T-cell (primary cell): ENCODE results near the gene CHFR. TPM values are rescaled to one million over a fixed set of nuclear protein-coding genes. Genes with fewer than 3 reads are reported as not detected.
"Not testable (repeated sequence)": the region's sequence is repeated elsewhere in the genome, so short reads cannot be mapped to it uniquely, and the experiment has no call there.

Experiments
- ATAC-seq, 4 experiments: fragments of 200-7000 bp in 3 of 4; fragments of 150-1000 bp in 1 of 4; cut with Tn5 transposase; replicated peaks in 1 of 4; 1 replicate in 3 of 4; 2 replicates in 1 of 4; pipeline ENCODE4 v1.10.0; 2021; ENCODE audit warnings: moderate library complexity in 3 of 4, mild to moderate bottlenecking in 2 of 4, moderate number of reproducible peaks in 1 of 4
- CTCF ChIA-PET, 2 donors: fragments of 300-600 bp; sonication (Branson Sonifier 250); formaldehyde crosslinking; loops; one replicate each; lab custom pipeline; 2022; ENCODE audit warnings: antibody characterized with exemption in 2 of 2; lab: Charles Lee
- POLR2A ChIA-PET, 2 donors: fragments of 300-600 bp; sonication (Branson Sonifier 250); formaldehyde crosslinking; loops; one replicate each; lab custom pipeline; 2022; ENCODE audit warnings: antibody characterized with exemption in 2 of 2; lab: Charles Lee
- DNase-seq, 35 experiments: peaks; one replicate each; pipeline versions ENCODE4 v3.0.0 to v3.0.0-alpha.2; 2013 to 2023
- H3K27ac ChIP-seq: one replicate; pipeline ENCODE4 v1.5.1; 2013; ENCODE audit warnings: low read length
- H3K27me3 ChIP-seq, 2 experiments: replicated peaks in 1 of 2; 1 replicate in 1 of 2; 2 replicates in 1 of 2; pipeline versions ENCODE4 v1.6.1 to v1.7.0; 2013; ENCODE audit warnings: low read length in 1 of 2, mixed read lengths in 1 of 2; ENCODE audit not compliant: control insufficient read depth in 2 of 2, insufficient read depth in 2 of 2; ENCODE audit errors: extremely low read depth in 1 of 2
- H3K36me3 ChIP-seq, 2 donors: 1 replicate in 1 of 2; 2 replicates in 1 of 2; pipeline versions ENCODE4 v1.6.1 to v1.7.0; 2013; ENCODE audit warnings: low read length in 1 of 2; ENCODE audit not compliant: control insufficient read depth in 2 of 2, insufficient read depth in 1 of 2; ENCODE audit errors: extremely low read depth in 1 of 2
- H3K4me1 ChIP-seq, 2 experiments: 1 replicate in 1 of 2; 2 replicates in 1 of 2; pipeline versions ENCODE4 v1.6.1 to v1.7.0; 2013; ENCODE audit warnings: low read length in 2 of 2, mixed read lengths in 1 of 2; ENCODE audit not compliant: insufficient read depth in 2 of 2, control insufficient read depth in 1 of 2; ENCODE audit errors: extremely low read depth in 1 of 2
- H3K4me3 ChIP-seq, 2 donors: 1 replicate in 1 of 2; 2 replicates in 1 of 2; pipeline versions ENCODE4 v1.5.1 to v1.7.0; 2013; ENCODE audit warnings: mild to moderate bottlenecking in 2 of 2, low read length in 1 of 2, moderate library complexity in 1 of 2; ENCODE audit not compliant: control insufficient read depth in 1 of 2; ENCODE audit errors: extremely low read depth in 1 of 2
- H3K9me3 ChIP-seq: 2 replicates; pipeline ENCODE4 v1.7.0; 2013
- H3K27ac Mint-ChIP-seq, 2 donors: one replicate each; pipeline ENCODE4 v1.8.0; 2020 to 2021; ENCODE audit warnings: mild to moderate bottlenecking in 2 of 2, mixed read lengths in 2 of 2
- H3K27me3 Mint-ChIP-seq, 2 donors: one replicate each; pipeline ENCODE4 v1.8.0; 2021 to 2022; ENCODE audit warnings: mixed read lengths in 2 of 2
- H3K36me3 Mint-ChIP-seq: one replicate; pipeline ENCODE4 v1.8.0; 2021; ENCODE audit warnings: mixed read lengths
- H3K4me1 Mint-ChIP-seq, 3 donors: one replicate each; pipeline ENCODE4 v1.8.0; 2020 to 2022; ENCODE audit warnings: mixed read lengths in 3 of 3, mild to moderate bottlenecking in 1 of 3
- H3K4me3 Mint-ChIP-seq, 3 donors: one replicate each; pipeline ENCODE4 v1.8.0; 2020 to 2022; ENCODE audit warnings: mild to moderate bottlenecking in 3 of 3, mixed read lengths in 3 of 3, moderate library complexity in 3 of 3
- H3K9me3 Mint-ChIP-seq, 3 donors: one replicate each; pipeline ENCODE4 v1.8.0; 2020 to 2022; ENCODE audit warnings: mixed read lengths in 3 of 3
- WGBS: methylation state at CpG from one replicate; pipeline ENCODE4 v1.1.5; 2013; ENCODE audit warnings: missing lambda C conversion rate; ENCODE audit not compliant: insufficient coverage; 5-methylcytosine and 5-hydroxymethylcytosine counted together
- total RNA-seq, 35 experiments: library from RNA in 6 of 35; stranded (reverse) in 6 of 35; fragments of 120-200 nt in 1 of 35; gene quantifications; one replicate each; pipeline versions ENCODE4 v1.2.1 to v1.2.4 and lab custom pipeline; 2013 to 2026

Gene CHFR
- total RNA-seq, 5 donors from 2014 or later (not counting 1 experiment from before 2014, with no cell fraction given), result 84.2 to 107 (median 86.0) TPM

GRCh38 chr12:132850291-132850690 lies 37.1 kb downstream of the CHFR start:
- Mint-ChIP-seq H3K27me3 (no peaks in the 10 kb centered on the region), H3K4me1 (peaks cover 0 to 10% (median 6%) of the 10 kb centered on the region in 3 donors), H3K36me3 (peaks cover 48% of the 10 kb centered on the region), H3K9me3 (no peaks in the 10 kb centered on the region), H3K27ac (no peak overlapping the region), H3K4me3 (no peak overlapping the region)
- no peaks in the 10 kb centered on the region for H3K27me3 ChIP-seq
- H3K4me1 ChIP-seq, result peaks cover 7 to 20% of the 10 kb centered on the region in 2 experiments
- ChIA-PET CTCF (no interaction called here), POLR2A (no interaction called here)
- H3K36me3 ChIP-seq, result peaks cover 24 to 76% of the 10 kb centered on the region in 2 donors
- no peaks in the 10 kb centered on the region for H3K9me3 ChIP-seq
- no peak overlapping the region for H3K27ac ChIP-seq
- DNase-seq (no peak), ATAC-seq (no peak)
- 94% methylated on average over 12 of the region's 16 CpGs for WGBS
- H3K4me3 ChIP-seq, result no peak overlapping the region

DNA sequence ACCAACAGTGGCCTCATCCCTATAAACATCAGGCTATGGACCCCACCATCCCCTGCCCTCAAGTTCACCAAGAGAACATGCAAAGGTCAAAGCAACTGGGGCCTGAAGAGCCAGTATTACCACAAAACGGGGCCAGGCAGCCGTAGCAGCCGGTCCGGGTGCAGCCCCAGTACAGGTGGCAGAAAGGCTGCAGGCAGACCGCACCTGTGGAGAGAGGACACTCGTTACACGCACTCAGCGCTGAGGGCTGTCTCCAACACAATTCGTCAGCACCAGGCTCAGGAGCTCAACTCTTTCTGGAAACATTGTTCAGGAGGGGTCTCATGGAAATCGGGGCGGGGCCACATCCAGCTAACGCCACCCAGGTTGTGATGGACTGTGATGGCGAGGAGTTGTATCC lies 38.9 kb downstream of the CHFR start:
- Mint-ChIP-seq H3K4me1 (peaks cover 0 to 10% (median 6%) of the 10 kb centered on the region in 3 donors), H3K27me3 (no peaks in the 10 kb centered on the region), H3K9me3 (no peaks in the 10 kb centered on the region), H3K4me3 (peak overlapping the region in 1 of 3 donors; percentile 55), H3K36me3 (peaks cover 45% of the 10 kb centered on the region), H3K27ac (peak overlapping the region in 1 of 2 donors; percentile 64)
- DNase-seq, result no peak
- peaks cover 24 to 77% of the 10 kb centered on the region in 2 donors for H3K36me3 ChIP-seq
- 96% methylated on average over 12 of the region's 13 CpGs for WGBS
- H3K4me3 ChIP-seq, result no peak overlapping the region
- ChIA-PET POLR2A (no interaction called here), CTCF (no interaction called here)
- no peaks in the 10 kb centered on the region for H3K9me3 ChIP-seq
- no peak for ATAC-seq
- peaks cover 7 to 20% of the 10 kb centered on the region in 2 experiments for H3K4me1 ChIP-seq
- no peaks in the 10 kb centered on the region for H3K27me3 ChIP-seq
- no peak overlapping the region for H3K27ac ChIP-seq

GRCh38 chr12:132847363-132848356 lies 39.7 kb downstream of the CHFR start:
- Histone ChIP-seq H3K27me3 (no peaks in the 10 kb centered on the region), H3K9me3 (no peaks in the 10 kb centered on the region), H3K4me3 (no peak overlapping the region), H3K4me1 (peaks cover 7 to 20% of the 10 kb centered on the region in 2 experiments), H3K27ac (no peak overlapping the region), H3K36me3 (peaks cover 21 to 77% of the 10 kb centered on the region in 2 donors)
- Mint-ChIP-seq H3K36me3 (peaks cover 45% of the 10 kb centered on the region), H3K4me1 (peaks cover 0 to 10% (median 6%) of the 10 kb centered on the region in 3 donors), H3K9me3 (no peaks in the 10 kb centered on the region), H3K4me3 (peak overlapping the region in 1 of 3 donors; percentile 55), H3K27ac (peak overlapping the region; percentile 72 to 80), H3K27me3 (no peaks in the 10 kb centered on the region)
- peak in 25 of 35 experiments; percentile 6 to 64 (median 31) for DNase-seq
- CTCF ChIA-PET, result no interaction called here
- ATAC-seq, result peak; percentile 75 to 97 (median 88)
- WGBS, result 70% methylated on average over 23 of the region's 30 CpGs
- POLR2A ChIA-PET, result no interaction called here

DNA sequence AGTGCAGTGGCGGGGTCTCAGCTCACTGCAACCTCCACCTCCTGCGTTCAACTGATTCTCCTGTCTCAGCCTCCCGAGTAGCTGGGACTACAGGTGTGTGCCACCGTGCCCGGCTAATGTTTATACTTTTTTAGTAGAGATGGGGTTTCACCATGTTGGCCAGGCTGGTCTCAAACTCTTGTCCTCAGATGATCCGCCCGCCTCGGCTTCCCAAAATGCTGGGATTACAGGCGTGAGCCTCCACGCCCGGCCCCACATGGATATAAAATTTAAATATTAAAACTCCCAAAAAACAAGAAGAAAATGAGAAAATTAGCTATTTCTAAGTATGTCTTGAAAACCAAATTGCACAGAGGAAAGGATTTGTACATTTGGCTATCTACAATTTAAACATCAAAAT lies 42.7 kb downstream of the CHFR start:
- H3K27me3 Mint-ChIP-seq, H3K27ac ChIP-seq, POLR2A ChIA-PET, H3K4me3 ChIP-seq, H3K9me3 ChIP-seq, DNase-seq, H3K27ac Mint-ChIP-seq, ATAC-seq, H3K4me1 Mint-ChIP-seq, H3K4me3 Mint-ChIP-seq, H3K9me3 Mint-ChIP-seq, H3K27me3 ChIP-seq: not testable (repeated sequence)
- CTCF ChIA-PET, result interaction anchor here in 1 of 2 donors (0.6 kb wide), 1 partner anchor 10 kb away, joined by 3 read pairs; no protein-coding TSS in a partner anchor
- H3K36me3 Mint-ChIP-seq, result peaks cover 52% of the 10 kb centered on the region
- WGBS, result 100% methylated on average over 1 of the region's 11 CpGs
- Histone ChIP-seq H3K36me3 (peaks cover 27 to 78% of the 10 kb centered on the region in 2 donors), H3K4me1 (peaks cover 7 to 20% of the 10 kb centered on the region in 2 experiments)

GRCh38 chr12:132842449-132843045 lies 44.9 kb downstream of the CHFR start:
- Mint-ChIP-seq H3K27me3 (no peaks in the 10 kb centered on the region), H3K9me3 (no peaks in the 10 kb centered on the region), H3K36me3 (peaks cover 51% of the 10 kb centered on the region), H3K4me3 (no peak overlapping the region), H3K27ac (no peak overlapping the region), H3K4me1 (peaks cover 4 to 8% (median 5%) of the 10 kb centered on the region in 3 donors)
- no peak overlapping the region for H3K27ac ChIP-seq
- H3K9me3 ChIP-seq, result no peaks in the 10 kb centered on the region
- peaks cover 21 to 73% of the 10 kb centered on the region in 2 donors for H3K36me3 ChIP-seq
- H3K4me1 ChIP-seq, result peaks cover 5 to 17% of the 10 kb centered on the region in 2 experiments
- no peak for ATAC-seq
- 94% methylated on average over 19 of the region's 21 CpGs for WGBS
- DNase-seq, result no peak
- H3K27me3 ChIP-seq, result no peaks in the 10 kb centered on the region
- ChIA-PET CTCF (interaction anchor here in 1 of 2 donors (0.6 to 0.7 kb wide), 2 partner anchors 35 to 82 kb away, joined by 4 to 9 read pairs; no protein-coding TSS in a partner anchor), POLR2A (no interaction called here)
- H3K4me3 ChIP-seq, result no peak overlapping the region

GRCh38 chr12:132841151-132841550 lies 46.3 kb downstream of the CHFR start:
- WGBS, result 98% methylated on average over 12 of the region's 15 CpGs
- Histone ChIP-seq H3K4me3 (no peak overlapping the region), H3K27me3 (no peaks in the 10 kb centered on the region), H3K27ac (no peak overlapping the region), H3K36me3 (peaks cover 21 to 62% of the 10 kb centered on the region in 2 donors), H3K9me3 (no peaks in the 10 kb centered on the region), H3K4me1 (peaks cover 10 to 16% of the 10 kb centered on the region in 2 experiments)
- CTCF ChIA-PET, result no interaction called here
- H3K4me3 Mint-ChIP-seq, result no peak overlapping the region
- DNase-seq (no peak), ATAC-seq (no peak)
- H3K27ac Mint-ChIP-seq, result no peak overlapping the region
- POLR2A ChIA-PET, result no interaction called here
- no peaks in the 10 kb centered on the region for H3K27me3 Mint-ChIP-seq
- peaks cover 14 to 17% (median 16%) of the 10 kb centered on the region in 3 donors for H3K4me1 Mint-ChIP-seq
- no peaks in the 10 kb centered on the region for H3K9me3 Mint-ChIP-seq
- peaks cover 44% of the 10 kb centered on the region for H3K36me3 Mint-ChIP-seq
